ENCODE results near the gene CRK. TPM values are rescaled to one million over a fixed set of nuclear protein-coding genes. Genes with fewer than 3 reads are reported as not detected.

The CRK gene
- total RNA-seq, 1 donor from 2014 or later: 83.5 TPM

- Histone ChIP-seq H3K9ac (ENCODE audit: low read length) (no peak overlapping the region), H3K79me2 (ENCODE audit: insufficient read depth, low read length) (peaks cover 100% of the 10 kb centered on the region), H3K4me1 (ENCODE audit: insufficient read depth, low read length) (peaks cover 37% of the 10 kb centered on the region), H3K4me3 (ENCODE audit: insufficient read depth, low read depth, low read length) (no peak overlapping the region), H3K4me2 (ENCODE audit: low read length) (peak overlapping the region; percentile 15), H4K20me1 (ENCODE audit: insufficient read depth, low read length) (peaks cover 100% of the 10 kb centered on the region), H3K27me3 (ENCODE audit: insufficient read depth, low read length) (no peaks in the 10 kb centered on the region), H3K9me3 (ENCODE audit: insufficient read depth, low read depth, low read length) (no peaks in the 10 kb centered on the region), H3K36me3 (ENCODE audit: insufficient read depth, low read length) (peaks cover 7% of the 10 kb centered on the region), H3K27ac (ENCODE audit: low read depth, low read length) (no peak overlapping the region), H2AFZ (ENCODE audit: low read depth, low read length) (no peak overlapping the region)
- TF ChIP-seq EZH2 (IDR thresholded peaks at IDR 0.05; ENCODE audit: insufficient read depth, low read length) (no peak), CTCF (IDR thresholded peaks at IDR 0.05; ENCODE audit: insufficient read depth, low read depth, low read length) (no peak)
- FAIRE-seq (no peak), DNase-seq (ENCODE audit: low read depth) (no peak)
- no peaks in the 10 kb centered on the region for H3K9me3 Mint-ChIP-seq (ENCODE audit: unreplicated experiment)
- no peaks in the 10 kb centered on the region for H3K27me3 Mint-ChIP-seq (ENCODE audit: low read depth, unreplicated experiment)
- H3K4me3 Mint-ChIP-seq (ENCODE audit: unreplicated experiment): no peak overlapping the region
- H3K36me3 Mint-ChIP-seq (ENCODE audit: low read depth, unreplicated experiment): peaks cover 2% of the 10 kb centered on the region
- H3K27ac Mint-ChIP-seq (ENCODE audit: unreplicated experiment): no peak overlapping the region
- H3K4me1 Mint-ChIP-seq (ENCODE audit: low read depth, unreplicated experiment): peaks cover 41% of the 10 kb centered on the region
Observed at GRCh38 chr17:1374431-1375177, 81.4 kb downstream of the CRK start.

- Mint-ChIP-seq H3K27ac (ENCODE audit: unreplicated experiment) (no peak overlapping the region), H3K9me3 (ENCODE audit: unreplicated experiment) (no peaks in the 10 kb centered on the region), H3K4me3 (ENCODE audit: unreplicated experiment) (no peak overlapping the region), H3K36me3 (ENCODE audit: low read depth, unreplicated experiment) (peaks cover 2% of the 10 kb centered on the region), H3K4me1 (ENCODE audit: low read depth, unreplicated experiment) (peaks cover 38% of the 10 kb centered on the region), H3K27me3 (ENCODE audit: low read depth, unreplicated experiment) (no peaks in the 10 kb centered on the region)
- Histone ChIP-seq H3K27me3 (ENCODE audit: insufficient read depth, low read length) (no peaks in the 10 kb centered on the region), H3K36me3 (ENCODE audit: insufficient read depth, low read length) (peaks cover 7% of the 10 kb centered on the region), H3K79me2 (ENCODE audit: insufficient read depth, low read length) (peaks cover 100% of the 10 kb centered on the region), H3K4me1 (ENCODE audit: insufficient read depth, low read length) (peaks cover 33% of the 10 kb centered on the region), H3K9ac (ENCODE audit: low read length) (no peak overlapping the region), H2AFZ (ENCODE audit: low read depth, low read length) (no peak overlapping the region), H3K9me3 (ENCODE audit: insufficient read depth, low read depth, low read length) (no peaks in the 10 kb centered on the region), H3K4me2 (ENCODE audit: low read length) (peak overlapping the region; percentile 15), H3K4me3 (ENCODE audit: insufficient read depth, low read depth, low read length) (no peak overlapping the region), H4K20me1 (ENCODE audit: insufficient read depth, low read length) (peaks cover 100% of the 10 kb centered on the region), H3K27ac (ENCODE audit: low read depth, low read length) (no peak overlapping the region)
- FAIRE-seq: no peak
- DNase-seq (ENCODE audit: low read depth): no peak
- TF ChIP-seq EZH2 (IDR thresholded peaks at IDR 0.05; ENCODE audit: insufficient read depth, low read length) (no peak), CTCF (IDR thresholded peaks at IDR 0.05; ENCODE audit: insufficient read depth, low read depth, low read length) (no peak)
Observed at GRCh38 chr17:1373707-1374237, 82.3 kb downstream of the CRK start.

- Histone ChIP-seq H4K20me1 (ENCODE audit: insufficient read depth, low read length) (peaks cover 100% of the 10 kb centered on the region), H3K9ac (ENCODE audit: low read length) (no peak overlapping the region), H3K4me2 (ENCODE audit: low read length) (no peak overlapping the region), H3K4me3 (ENCODE audit: insufficient read depth, low read depth, low read length) (no peak overlapping the region), H3K27me3 (ENCODE audit: insufficient read depth, low read length) (no peaks in the 10 kb centered on the region), H3K9me3 (ENCODE audit: insufficient read depth, low read depth, low read length) (no peaks in the 10 kb centered on the region), H3K27ac (ENCODE audit: low read depth, low read length) (no peak overlapping the region), H3K79me2 (ENCODE audit: insufficient read depth, low read length) (peaks cover 100% of the 10 kb centered on the region), H2AFZ (ENCODE audit: low read depth, low read length) (no peak overlapping the region), H3K4me1 (ENCODE audit: insufficient read depth, low read length) (peaks cover 26% of the 10 kb centered on the region), H3K36me3 (ENCODE audit: insufficient read depth, low read length) (peaks cover 7% of the 10 kb centered on the region)
- Mint-ChIP-seq H3K9me3 (ENCODE audit: unreplicated experiment) (no peaks in the 10 kb centered on the region), H3K27me3 (ENCODE audit: low read depth, unreplicated experiment) (no peaks in the 10 kb centered on the region), H3K36me3 (ENCODE audit: low read depth, unreplicated experiment) (peaks cover 2% of the 10 kb centered on the region), H3K4me3 (ENCODE audit: unreplicated experiment) (peak overlapping the region; percentile 40), H3K27ac (ENCODE audit: unreplicated experiment) (no peak overlapping the region), H3K4me1 (ENCODE audit: low read depth, unreplicated experiment) (peaks cover 35% of the 10 kb centered on the region)
- no peak for TF ChIP-seq EZH2 (IDR thresholded peaks at IDR 0.05; ENCODE audit: insufficient read depth, low read length)
- TF ChIP-seq CTCF (IDR thresholded peaks at IDR 0.05; ENCODE audit: insufficient read depth, low read depth, low read length): no peak
- no peak for FAIRE-seq
- no peak for DNase-seq (ENCODE audit: low read depth)
Observed at GRCh38 chr17:1372618-1373017, 83.4 kb downstream of the CRK start.

Measured in astrocyte (in vitro differentiated cells and primary cell).